Adipocyte (in vitro differentiated cells): ENCODE data around the gene PBOV1.

Experiments
- DNase-seq: peaks from one replicate; pipeline ENCODE4 v3.0.0-alpha.2; 2015; ENCODE audit warnings: low read depth
- H3K27me3 ChIP-seq: replicated peaks from 2 replicates; pipeline ENCODE4 v1.7.0; 2013; ENCODE audit warnings: mild to moderate bottlenecking, low read length, moderate library complexity; ENCODE audit not compliant: control insufficient read depth, insufficient read depth
- H3K36me3 ChIP-seq: 2 replicates; pipeline ENCODE4 v1.7.0; 2013; ENCODE audit warnings: low read length, mild to moderate bottlenecking, moderate library complexity; ENCODE audit not compliant: control insufficient read depth, insufficient read depth, severe bottlenecking
- H3K4me1 ChIP-seq: 2 replicates; pipeline ENCODE4 v1.7.0; 2013; ENCODE audit warnings: mild to moderate bottlenecking, low read length, moderate library complexity; ENCODE audit not compliant: control insufficient read depth, insufficient read depth
- H3K4me3 ChIP-seq: 2 replicates; pipeline ENCODE4 v1.7.0; 2013; ENCODE audit warnings: mild to moderate bottlenecking, low read length, moderate library complexity
- H3K9ac ChIP-seq: 2 replicates; pipeline ENCODE4 v1.7.0; 2013; ENCODE audit warnings: mild to moderate bottlenecking, low read length, moderate library complexity
- H3K9me3 ChIP-seq: 2 replicates; pipeline ENCODE4 v1.7.0; 2013; ENCODE audit warnings: mild to moderate bottlenecking, low read length, moderate library complexity; ENCODE audit not compliant: control insufficient read depth

Gene PBOV1

GRCh38 chr6:138250053-138250452, 31.8 kb upstream of the PBOV1 start:
- Histone ChIP-seq H3K4me1 (peaks cover 13% of the 10 kb centered on the region), H3K9me3 (no peaks in the 10 kb centered on the region), H3K4me3 (no peak overlapping the region), H3K27me3 (no peaks in the 10 kb centered on the region), H3K9ac (no peak overlapping the region), H3K36me3 (no peaks in the 10 kb centered on the region)
- DNase-seq = no peak

- H3K36me3 ChIP-seq = no peaks in the 10 kb centered on the region
- H3K9me3 ChIP-seq = no peaks in the 10 kb centered on the region
- peaks cover 13% of the 10 kb centered on the region for H3K4me1 ChIP-seq
- H3K27me3 ChIP-seq = no peaks in the 10 kb centered on the region
- no peak overlapping the region for H3K4me3 ChIP-seq
- no peak overlapping the region for H3K9ac ChIP-seq
- no peak for DNase-seq
Measured at GRCh38 chr6:138248878-138249277, 30.6 kb upstream of the PBOV1 start.

- Histone ChIP-seq H3K9ac (no peak overlapping the region), H3K36me3 (no peaks in the 10 kb centered on the region), H3K9me3 (no peaks in the 10 kb centered on the region), H3K4me3 (no peak overlapping the region), H3K4me1 (peaks cover 13% of the 10 kb centered on the region), H3K27me3 (no peaks in the 10 kb centered on the region)
- DNase-seq = no peak
Measured at GRCh38 chr6:138248011-138248410, 29.7 kb upstream of the PBOV1 start.

GRCh38 chr6:138246650-138247440, 28.6 kb upstream of the PBOV1 start:
- no peaks in the 10 kb centered on the region for H3K27me3 ChIP-seq
- DNase-seq = no peak
- H3K9ac ChIP-seq = no peak overlapping the region
- peaks cover 13% of the 10 kb centered on the region for H3K4me1 ChIP-seq
- H3K9me3 ChIP-seq = no peaks in the 10 kb centered on the region
- H3K36me3 ChIP-seq = no peaks in the 10 kb centered on the region
- no peak overlapping the region for H3K4me3 ChIP-seq

- H3K36me3 ChIP-seq = no peaks in the 10 kb centered on the region
- no peak for DNase-seq
- no peaks in the 10 kb centered on the region for H3K27me3 ChIP-seq
- H3K4me3 ChIP-seq = no peak overlapping the region
- H3K9me3 ChIP-seq = no peaks in the 10 kb centered on the region
- H3K9ac ChIP-seq = no peak overlapping the region
- H3K4me1 ChIP-seq = peaks cover 4% of the 10 kb centered on the region
Measured at GRCh38 chr6:138245751-138246150, 27.5 kb upstream of the PBOV1 start.

- Histone ChIP-seq H3K4me1 (no peaks in the 10 kb centered on the region), H3K36me3 (no peaks in the 10 kb centered on the region), H3K9ac (no peak overlapping the region), H3K4me3 (no peak overlapping the region), H3K9me3 (no peaks in the 10 kb centered on the region), H3K27me3 (no peaks in the 10 kb centered on the region)
- no peak for DNase-seq
Measured at GRCh38 chr6:138242987-138243592, 24.8 kb upstream of the PBOV1 start.

- H3K9me3 ChIP-seq = no peaks in the 10 kb centered on the region
- no peaks in the 10 kb centered on the region for H3K4me1 ChIP-seq
- DNase-seq = no peak
- no peak overlapping the region for H3K4me3 ChIP-seq
- no peaks in the 10 kb centered on the region for H3K36me3 ChIP-seq
- H3K27me3 ChIP-seq = no peaks in the 10 kb centered on the region
- no peak overlapping the region for H3K9ac ChIP-seq
Measured at GRCh38 chr6:138241934-138242333, 23.6 kb upstream of the PBOV1 start.

GRCh38 chr6:138241381-138241780, 23.1 kb upstream of the PBOV1 start:
- Histone ChIP-seq H3K27me3 (no peaks in the 10 kb centered on the region), H3K9ac (no peak overlapping the region), H3K9me3 (no peaks in the 10 kb centered on the region), H3K4me3 (no peak overlapping the region), H3K4me1 (no peaks in the 10 kb centered on the region), H3K36me3 (no peaks in the 10 kb centered on the region)
- no peak for DNase-seq

GRCh38 chr6:138240476-138241245, 22.4 kb upstream of the PBOV1 start:
- no peaks in the 10 kb centered on the region for H3K9me3 ChIP-seq
- H3K4me1 ChIP-seq = no peaks in the 10 kb centered on the region
- H3K36me3 ChIP-seq = no peaks in the 10 kb centered on the region
- no peak overlapping the region for H3K9ac ChIP-seq
- H3K27me3 ChIP-seq = no peaks in the 10 kb centered on the region
- H3K4me3 ChIP-seq = no peak overlapping the region
- DNase-seq = peak; percentile 45

- no peaks in the 10 kb centered on the region for H3K9me3 ChIP-seq
- no peaks in the 10 kb centered on the region for H3K4me1 ChIP-seq
- H3K4me3 ChIP-seq = no peak overlapping the region
- DNase-seq = no peak
- H3K27me3 ChIP-seq = no peaks in the 10 kb centered on the region
- H3K9ac ChIP-seq = no peak overlapping the region
- no peaks in the 10 kb centered on the region for H3K36me3 ChIP-seq
Measured at GRCh38 chr6:138239774-138240173, 21.5 kb upstream of the PBOV1 start.

- DNase-seq = no peak
- Histone ChIP-seq H3K9ac (no peak overlapping the region), H3K4me1 (no peaks in the 10 kb centered on the region), H3K4me3 (no peak overlapping the region), H3K36me3 (no peaks in the 10 kb centered on the region), H3K27me3 (no peaks in the 10 kb centered on the region), H3K9me3 (no peaks in the 10 kb centered on the region)
Measured at GRCh38 chr6:138238368-138238767, 20.1 kb upstream of the PBOV1 start.
